ENCODE results near the gene GRK5.

GRCh38 chr10:119166564-119166963, 40.8 kb upstream of the GRK5 start:
- TF ChIP-seq CTCF (conservative IDR thresholded peaks at IDR 0.05; ENCODE audit: low read depth, low read length) (no peak), EZH2 (IDR thresholded peaks at IDR 0.05; ENCODE audit: borderline replicate concordance, low read depth, low read length, poor library complexity, severe bottlenecking) (no peak)
